ENCODE data around the gene JOSD2. TPM values are rescaled to one million over a fixed set of nuclear protein-coding genes. Genes with fewer than 3 reads are reported as not detected.

The JOSD2 gene
- total and polyA plus RNA-seq, 8 donors: 9.9 to 79.4 (median 61.0) TPM; not detected in 1

GRCh38 chr19:50551034-50551714, 40.2 kb upstream of the JOSD2 start:
- TF ChIP-seq POLR2A (IDR thresholded peaks at IDR 0.05) (no peak), POLR2AphosphoS5 (IDR thresholded peaks at IDR 0.05) (no peak), EP300 (IDR thresholded peaks at IDR 0.05) (no peak)
- H3K27me3 ChIP-seq: peaks cover 0 to 95% (median 36%) of the 10 kb centered on the region in 3 donors
- H3K4me3 ChIP-seq: peak overlapping the region; percentile 16 to 33 (median 32)
- no peaks in the 10 kb centered on the region for H3K9me3 ChIP-seq
- intact Hi-C loops (cut with DNase I; ENCODE audit: low total_unique reads): no loop called here
- DNase-seq: peak in 1 of 2 donors; percentile 32
- H3K36me3 ChIP-seq: no peaks in the 10 kb centered on the region
- H3K27ac ChIP-seq: peak overlapping the region in 2 of 5 donors; percentile 26 to 51
- peaks cover under 1 to 21% (median 13%) of the 10 kb centered on the region in 4 donors for H3K4me1 ChIP-seq
- WGBS, 5 donors: 7 to 11% (median 8%) methylated on average over 19 to 32 of the region's 32 CpGs

GRCh38 chr19:50550594-50550966, 39.6 kb upstream of the JOSD2 start:
- Histone ChIP-seq H3K4me3 (peak overlapping the region; percentile 16 to 33 (median 32)), H3K36me3 (no peaks in the 10 kb centered on the region), H3K27ac (peak overlapping the region in 2 of 5 donors; percentile 26 to 51), H3K27me3 (peaks cover 0 to 89% (median 30%) of the 10 kb centered on the region in 3 donors), H3K9me3 (no peaks in the 10 kb centered on the region), H3K4me1 (peaks cover 0 to 15% (median 7%) of the 10 kb centered on the region in 4 donors)
- no peak for DNase-seq
- WGBS, 5 donors: 32 to 61% (median 40%) methylated on average over 7 to 8 of the region's 8 CpGs
- intact Hi-C loops (cut with DNase I; ENCODE audit: low total_unique reads): no loop called here
- TF ChIP-seq EP300 (IDR thresholded peaks at IDR 0.05) (no peak), POLR2A (IDR thresholded peaks at IDR 0.05) (no peak), POLR2AphosphoS5 (IDR thresholded peaks at IDR 0.05) (no peak), CTCF (IDR thresholded peaks at IDR 0.05) (no peak)

GRCh38 chr19:50549927-50550593, 39.1 kb upstream of the JOSD2 start:
- TF ChIP-seq EP300 (IDR thresholded peaks at IDR 0.05) (no peak), POLR2A (IDR thresholded peaks at IDR 0.05) (no peak), CTCF (IDR thresholded peaks at IDR 0.05) (no peak), POLR2AphosphoS5 (IDR thresholded peaks at IDR 0.05) (no peak)
- Histone ChIP-seq H3K4me1 (peaks cover 0 to 14% (median 7%) of the 10 kb centered on the region in 4 donors), H3K9me3 (no peaks in the 10 kb centered on the region), H3K36me3 (no peaks in the 10 kb centered on the region), H3K27me3 (peaks cover 0 to 84% (median 25%) of the 10 kb centered on the region in 3 donors), H3K27ac (no peak overlapping the region), H3K4me3 (peak overlapping the region in 3 of 4 donors; percentile 30 to 33 (median 33))
- 63 to 73% (median 67%) methylated on average over 12 to 17 of the region's 17 CpGs for WGBS, 5 donors
- no peak for DNase-seq
- intact Hi-C loops (cut with DNase I; ENCODE audit: low total_unique reads): no loop called here

- intact Hi-C loops (cut with DNase I; ENCODE audit: low total_unique reads): no loop called here
- 67 to 85% (median 71%) methylated on average over 21 to 22 of the region's 22 CpGs for WGBS, 5 donors
- Histone ChIP-seq H3K27me3 (peaks cover 0 to 76% (median 21%) of the 10 kb centered on the region in 3 donors), H3K9me3 (no peaks in the 10 kb centered on the region), H3K4me3 (no peak overlapping the region), H3K36me3 (no peaks in the 10 kb centered on the region), H3K4me1 (peaks cover 0 to 14% (median 7%) of the 10 kb centered on the region in 4 donors), H3K27ac (no peak overlapping the region)
- TF ChIP-seq POLR2AphosphoS5 (IDR thresholded peaks at IDR 0.05) (no peak), CTCF (IDR thresholded peaks at IDR 0.05) (no peak), POLR2A (IDR thresholded peaks at IDR 0.05) (no peak), EP300 (IDR thresholded peaks at IDR 0.05) (no peak)
- no peak for DNase-seq
These were observed 38.3 kb upstream of the JOSD2 start for GRCh38 chr19:50549059-50549926.
